Loucy (cell line): ENCODE data around the gene NFIX.

ENCODE experiments used
- H2AFZ ChIP-seq: fragments of 200-600 bp; sonication (generic); 2 replicates; pipeline ENCODE4 v1.6.0; 2016; ENCODE audit warnings: antibody characterized with exemption, mild to moderate bottlenecking, low read length, moderate library complexity
- H3F3A ChIP-seq: fragments of 200-600 bp; 2 replicates; pipeline ENCODE4 v1.6.0; 2016; ENCODE audit warnings: antibody characterized with exemption, low read depth, mild to moderate bottlenecking
- H3K27me3 ChIP-seq: fragments of 200-600 bp; sonication (generic); 2 replicates; pipeline ENCODE4 v1.6.1; 2014; ENCODE audit warnings: low read length, mild to moderate bottlenecking; ENCODE audit not compliant: insufficient read depth, poor library complexity, severe bottlenecking
- H3K36me3 ChIP-seq: fragments of 200-600 bp; sonication (generic); 2 replicates; pipeline ENCODE4 v1.6.1; 2016; ENCODE audit warnings: low read length; ENCODE audit not compliant: insufficient read depth
- H3K4me1 ChIP-seq: fragments of 200-600 bp; sonication (generic); 2 replicates; pipeline ENCODE4 v1.5.1; 2014; ENCODE audit warnings: low read length, mild to moderate bottlenecking; ENCODE audit not compliant: insufficient read depth, poor library complexity, severe bottlenecking
- H3K4me2 ChIP-seq: fragments of 200-600 bp; sonication (generic); 2 replicates; pipeline ENCODE4 v1.6.0; 2014; ENCODE audit warnings: antibody characterized with exemption, low read length, low read depth, mild to moderate bottlenecking; ENCODE audit not compliant: poor library complexity, severe bottlenecking
- H3K4me3 ChIP-seq: fragments of 200-600 bp; sonication (generic); 2 replicates; pipeline ENCODE4 v1.5.1; 2014; ENCODE audit warnings: low read length, mild to moderate bottlenecking, mixed read lengths; ENCODE audit not compliant: poor library complexity, severe bottlenecking
- H3K79me2 ChIP-seq: fragments of 200-600 bp; sonication (generic); 2 replicates; pipeline ENCODE4 v1.6.1; 2014; ENCODE audit warnings: low read length; ENCODE audit not compliant: insufficient read depth
- H3K9ac ChIP-seq: fragments of 200-600 bp; sonication (generic); 2 replicates; pipeline ENCODE4 v1.6.0; 2014; ENCODE audit warnings: mild to moderate bottlenecking, low read depth, low read length, moderate library complexity; ENCODE audit not compliant: poor library complexity, severe bottlenecking
- H3K9me2 ChIP-seq: fragments of 200-600 bp; sonication (generic); replicated peaks from 2 replicates; pipeline ENCODE4 v1.6.1; 2016; ENCODE audit warnings: low read depth, low read length, mixed read lengths
- H3K9me3 ChIP-seq: fragments of 200-600 bp; sonication (generic); 2 replicates; pipeline ENCODE4 v1.6.1; 2014; ENCODE audit warnings: mild to moderate bottlenecking, antibody characterized with exemption, low read length, low read depth; ENCODE audit not compliant: insufficient read depth
- H4K20me1 ChIP-seq: fragments of 200-600 bp; sonication (generic); 2 replicates; pipeline ENCODE4 v1.6.0; 2014; ENCODE audit warnings: antibody characterized with exemption, low read length, mild to moderate bottlenecking; ENCODE audit not compliant: insufficient read depth, poor library complexity, severe bottlenecking
- CTCF ChIP-seq: fragments of 200-600 bp; sonication (generic); conservative IDR thresholded peaks from 2 replicates; pipeline ENCODE4 v1.5.1; 2014; ENCODE audit warnings: mild to moderate bottlenecking, antibody characterized with exemption, low read length
- EZH2phosphoT487 ChIP-seq: fragments of 200-600 bp; IDR thresholded peaks from 2 replicates; pipeline ENCODE4 v1.6.1; 2018; ENCODE audit warnings: antibody characterized with exemption, mild to moderate bottlenecking, moderate library complexity, borderline replicate concordance

Gene NFIX

DNA sequence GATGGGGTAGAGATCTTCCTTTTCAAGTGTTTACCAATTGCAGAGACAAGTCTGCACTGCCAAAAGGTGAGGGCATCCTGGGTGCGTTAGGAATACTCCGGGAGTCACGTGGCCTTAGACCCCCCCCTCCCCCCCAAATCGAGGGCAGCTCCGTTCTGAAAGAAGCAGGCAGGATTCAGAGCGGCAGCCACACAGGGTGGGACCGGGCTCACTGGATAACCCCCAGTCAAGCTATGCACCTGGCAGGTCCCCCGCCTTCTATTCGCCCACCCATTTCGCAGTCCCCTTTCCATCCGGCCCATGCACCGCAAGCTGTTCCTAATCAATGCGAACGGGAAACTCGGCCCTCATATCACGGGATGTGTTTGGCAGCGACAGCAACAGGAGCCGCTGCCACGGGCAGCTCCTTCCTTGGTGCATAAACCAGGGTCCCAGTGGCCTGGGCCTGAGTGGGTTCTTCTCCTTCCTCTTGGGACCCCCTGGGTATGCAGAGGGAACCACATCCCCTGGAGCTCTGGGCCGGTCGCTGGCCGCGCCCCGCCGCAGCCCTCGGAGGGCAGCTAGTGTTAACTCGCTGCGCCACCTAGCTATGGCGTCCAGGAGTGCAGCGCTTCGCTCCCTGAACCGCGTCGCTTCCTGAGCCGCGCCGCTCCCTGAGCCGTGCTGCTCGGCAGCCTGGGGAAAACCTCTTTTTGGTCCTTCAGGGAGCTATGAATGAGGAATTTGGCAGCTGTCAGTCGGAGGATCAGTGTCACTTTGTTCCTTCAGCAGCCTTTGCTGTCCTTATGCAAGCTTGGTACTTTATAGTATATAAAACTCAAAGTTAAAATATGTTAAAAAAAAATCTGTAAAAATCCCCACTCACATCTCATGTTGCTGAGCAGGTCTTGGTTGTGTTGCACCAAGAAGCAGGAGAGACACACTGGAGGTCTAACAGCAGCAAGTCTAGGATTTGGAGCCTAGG, 66.0 kb downstream of the NFIX start:
- H4K20me1 ChIP-seq = no peaks in the 10 kb centered on the region
- H3K4me2 ChIP-seq = peak overlapping the region; percentile 36
- no peaks in the 10 kb centered on the region for H3K79me2 ChIP-seq
- no peaks in the 10 kb centered on the region for H3K9me2 ChIP-seq
- H3K36me3 ChIP-seq = no peaks in the 10 kb centered on the region
- peak overlapping the region; percentile 56; the same call in 1 of the 2 replicates for H2AFZ ChIP-seq
- no peaks in the 10 kb centered on the region for H3K27me3 ChIP-seq
- H3F3A ChIP-seq = no peaks in the 10 kb centered on the region
- peak overlapping the region; percentile 12 for H3K4me3 ChIP-seq
- TF ChIP-seq EZH2phosphoT487 (no peak), CTCF (peak; percentile 86)
- peaks cover 2% of the 10 kb centered on the region for H3K4me1 ChIP-seq
- no peak overlapping the region for H3K9ac ChIP-seq
- no peaks in the 10 kb centered on the region for H3K9me3 ChIP-seq

DNA sequence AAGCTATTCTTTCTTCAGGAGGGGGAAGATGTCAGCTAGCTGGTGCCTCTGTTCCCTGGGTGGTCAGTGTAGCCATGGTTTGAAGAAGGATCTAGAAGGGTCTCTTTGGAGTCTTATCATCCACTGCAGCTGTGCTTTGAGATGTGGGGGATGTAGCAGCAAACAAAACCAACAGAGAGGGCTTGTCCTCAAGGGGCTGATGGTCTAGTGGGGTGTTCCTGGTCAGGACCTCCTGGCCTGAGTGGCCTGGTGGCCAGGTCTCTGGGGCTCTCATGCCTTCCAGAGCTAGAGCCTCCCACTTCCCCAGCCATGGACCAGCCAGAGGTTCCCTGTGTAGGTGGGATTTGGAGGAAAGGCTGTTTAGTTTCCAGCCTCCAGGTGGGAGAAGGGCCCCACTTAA, 67.0 kb downstream of the NFIX start:
- no peaks in the 10 kb centered on the region for H3K27me3 ChIP-seq
- peaks cover 2% of the 10 kb centered on the region for H3K4me1 ChIP-seq
- no peaks in the 10 kb centered on the region for H3K9me3 ChIP-seq
- no peak overlapping the region for H3K9ac ChIP-seq
- H3K4me2 ChIP-seq = no peak overlapping the region
- H3K9me2 ChIP-seq = no peaks in the 10 kb centered on the region
- no peaks in the 10 kb centered on the region for H3K36me3 ChIP-seq
- no peak overlapping the region for H2AFZ ChIP-seq
- no peaks in the 10 kb centered on the region for H4K20me1 ChIP-seq
- no peaks in the 10 kb centered on the region for H3K79me2 ChIP-seq
- no peaks in the 10 kb centered on the region for H3F3A ChIP-seq
- H3K4me3 ChIP-seq = no peak overlapping the region
- TF ChIP-seq EZH2phosphoT487 (no peak), CTCF (no peak)

DNA sequence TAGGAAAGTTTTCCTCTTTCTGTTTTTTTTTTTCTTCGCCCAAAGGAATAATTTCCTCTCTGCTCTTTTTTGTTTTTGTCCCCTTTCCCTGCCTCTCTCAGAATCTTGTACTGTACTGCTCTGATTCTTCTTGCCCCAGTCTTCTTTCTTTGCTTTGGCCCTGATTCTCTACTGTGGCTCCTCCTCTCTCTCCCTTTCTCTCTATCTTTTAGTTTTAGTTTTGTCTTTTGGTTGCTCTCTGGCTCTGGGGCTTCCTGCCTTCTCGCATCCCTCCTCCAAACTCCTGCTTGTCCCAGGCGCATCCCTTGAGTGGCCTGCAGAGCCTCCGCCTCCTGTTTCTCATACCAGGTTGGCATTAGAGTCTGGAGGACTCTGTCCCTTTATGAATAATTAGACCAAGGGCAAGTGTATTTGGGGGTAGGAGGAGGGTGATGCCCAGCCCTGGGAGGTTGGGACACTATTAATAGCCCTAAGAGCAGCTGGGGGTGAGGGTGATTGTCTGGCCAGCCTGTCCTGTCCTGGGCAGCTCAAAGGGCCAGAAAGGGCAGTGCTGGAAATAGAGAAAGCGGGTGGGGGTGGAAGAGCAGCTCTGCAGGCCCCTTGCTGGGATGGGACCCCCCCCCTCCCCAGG, 68.3 kb downstream of the NFIX start:
- Histone ChIP-seq H3F3A (no peaks in the 10 kb centered on the region), H3K9me3 (no peaks in the 10 kb centered on the region), H4K20me1 (no peaks in the 10 kb centered on the region), H3K9me2 (no peaks in the 10 kb centered on the region), H2AFZ (no peak overlapping the region), H3K4me1 (peaks cover 2% of the 10 kb centered on the region), H3K36me3 (no peaks in the 10 kb centered on the region), H3K9ac (no peak overlapping the region), H3K4me2 (no peak overlapping the region), H3K27me3 (no peaks in the 10 kb centered on the region), H3K4me3 (no peak overlapping the region), H3K79me2 (no peaks in the 10 kb centered on the region)
- no peak for TF ChIP-seq EZH2phosphoT487
- TF ChIP-seq CTCF = no peak
